Choroid plexus epithelial cell (primary cell): ENCODE results near the gene HOXD4.

Experiments
- DNase-seq: peaks from one replicate; pipeline ENCODE4 v3.0.0-alpha.2; 2010; ENCODE audit warnings: low read depth
- H3K4me3 ChIP-seq: 2 replicates; pipeline ENCODE4 v1.5.1; 2011; ENCODE audit warnings: low read depth, mild to moderate bottlenecking, control low read depth, low read length, moderate library complexity
- TF ChIP-seq, protein P1 (sequence below): conservative IDR thresholded peaks from 2 replicates; pipeline ENCODE4 v1.5.1; 2011; ENCODE audit warnings: low read depth, mild to moderate bottlenecking, control low read depth, inconsistent platforms, low read length, moderate library complexity

HOXD4 gene

DNA sequence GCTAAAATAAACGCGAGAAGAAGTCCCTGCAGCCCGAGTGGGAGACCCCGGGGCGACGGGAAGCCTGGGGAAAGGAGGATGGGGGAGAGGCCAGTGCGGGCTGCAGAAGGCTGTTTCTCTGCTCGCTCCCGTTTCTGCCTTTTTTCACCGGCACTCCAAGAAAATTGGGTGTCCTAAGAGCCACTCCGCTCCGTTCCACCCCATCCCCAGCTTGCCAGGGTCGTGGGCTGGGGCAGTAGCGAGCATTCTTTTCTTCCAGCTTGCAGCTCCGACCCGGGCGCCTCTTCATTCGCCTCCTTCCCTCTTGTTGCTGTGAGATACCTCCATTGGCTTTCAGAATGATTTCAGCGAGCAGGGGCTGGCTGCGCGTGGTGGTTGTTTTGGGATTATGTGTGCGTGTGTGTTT, 6.8 kb downstream of the HOXD4 start:
- DNase-seq = no peak
- no peak overlapping the region for H3K4me3 ChIP-seq
- TF ChIP-seq, protein P1, sequence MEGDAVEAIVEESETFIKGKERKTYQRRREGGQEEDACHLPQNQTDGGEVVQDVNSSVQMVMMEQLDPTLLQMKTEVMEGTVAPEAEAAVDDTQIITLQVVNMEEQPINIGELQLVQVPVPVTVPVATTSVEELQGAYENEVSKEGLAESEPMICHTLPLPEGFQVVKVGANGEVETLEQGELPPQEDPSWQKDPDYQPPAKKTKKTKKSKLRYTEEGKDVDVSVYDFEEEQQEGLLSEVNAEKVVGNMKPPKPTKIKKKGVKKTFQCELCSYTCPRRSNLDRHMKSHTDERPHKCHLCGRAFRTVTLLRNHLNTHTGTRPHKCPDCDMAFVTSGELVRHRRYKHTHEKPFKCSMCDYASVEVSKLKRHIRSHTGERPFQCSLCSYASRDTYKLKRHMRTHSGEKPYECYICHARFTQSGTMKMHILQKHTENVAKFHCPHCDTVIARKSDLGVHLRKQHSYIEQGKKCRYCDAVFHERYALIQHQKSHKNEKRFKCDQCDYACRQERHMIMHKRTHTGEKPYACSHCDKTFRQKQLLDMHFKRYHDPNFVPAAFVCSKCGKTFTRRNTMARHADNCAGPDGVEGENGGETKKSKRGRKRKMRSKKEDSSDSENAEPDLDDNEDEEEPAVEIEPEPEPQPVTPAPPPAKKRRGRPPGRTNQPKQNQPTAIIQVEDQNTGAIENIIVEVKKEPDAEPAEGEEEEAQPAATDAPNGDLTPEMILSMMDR = no peak

DNA sequence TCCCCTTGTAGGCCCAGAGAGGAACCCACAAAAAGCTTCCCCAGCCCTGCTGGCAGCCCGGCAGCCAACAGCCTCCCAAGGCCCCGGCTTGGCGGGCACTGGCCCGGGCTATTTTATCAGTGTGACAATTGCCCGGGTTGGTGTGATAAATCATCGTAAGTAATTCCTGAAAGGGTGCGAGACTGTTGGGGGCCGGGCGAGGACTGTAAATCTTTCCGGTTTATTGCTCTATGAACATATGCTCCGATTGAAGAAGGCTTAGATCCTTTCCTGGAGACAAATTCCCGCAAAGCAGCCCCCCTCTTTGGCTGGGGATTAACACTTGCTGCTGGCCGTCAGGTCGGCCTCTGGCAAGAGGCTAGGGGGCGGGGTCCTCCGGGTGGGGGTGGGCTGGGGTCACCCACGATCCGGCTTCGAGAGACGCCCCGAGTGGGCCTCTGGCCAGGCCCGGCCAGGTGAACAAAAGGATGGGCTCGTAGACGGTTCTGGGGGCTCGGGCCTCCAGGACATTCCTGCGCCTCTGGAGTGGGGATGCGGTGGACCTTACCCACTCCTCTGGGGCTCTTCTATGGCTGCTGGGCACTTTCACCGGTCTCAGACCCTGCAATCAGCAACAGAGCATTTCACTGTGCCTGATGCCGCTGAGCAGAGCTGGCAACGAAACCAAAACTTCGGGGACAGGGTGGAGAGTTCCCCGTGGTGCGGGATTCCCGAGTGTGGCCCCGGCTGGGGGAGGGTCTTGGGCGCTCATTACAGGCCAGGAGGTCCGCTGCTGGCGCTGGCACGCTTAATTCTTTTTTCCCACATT, 7.7 kb downstream of the HOXD4 start:
- no peak overlapping the region for H3K4me3 ChIP-seq
- TF ChIP-seq, protein P1 = no peak

DNA sequence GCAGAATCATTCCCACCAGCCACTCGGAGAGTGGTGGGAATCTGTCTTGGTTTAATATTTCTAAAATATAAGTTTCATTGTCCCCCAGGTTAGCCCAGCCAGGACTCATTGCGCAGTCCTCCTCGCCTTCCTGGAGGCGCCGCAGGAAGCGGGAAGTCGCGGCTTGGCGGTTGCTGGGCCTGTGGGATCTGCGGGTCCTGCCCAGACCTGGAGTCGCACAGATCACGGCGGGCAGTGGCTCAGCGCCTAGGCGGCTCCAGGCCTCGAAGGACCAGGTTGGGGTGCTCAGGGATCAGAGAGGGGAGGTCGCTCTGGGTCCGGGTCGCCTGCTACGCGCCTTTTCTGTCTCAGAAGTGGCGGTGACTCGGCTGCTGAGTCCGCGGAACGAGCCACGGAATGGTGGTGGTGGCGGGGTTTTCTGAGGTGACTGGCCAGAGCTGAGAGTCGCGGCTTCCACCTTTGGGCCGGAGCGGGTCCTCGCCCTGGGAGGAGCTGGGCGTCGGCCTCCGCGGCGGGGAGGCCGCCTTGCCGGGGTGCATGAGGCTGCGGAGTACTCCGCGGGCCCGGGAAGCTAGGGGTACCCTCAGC, 8.4 kb downstream of the HOXD4 start:
- TF ChIP-seq, protein P1 = no peak
- no peak for DNase-seq
- H3K4me3 ChIP-seq = no peak overlapping the region

More for the DNA sequence above, 7.7 kb downstream of the HOXD4 start:
- no peak for DNase-seq

DNA sequence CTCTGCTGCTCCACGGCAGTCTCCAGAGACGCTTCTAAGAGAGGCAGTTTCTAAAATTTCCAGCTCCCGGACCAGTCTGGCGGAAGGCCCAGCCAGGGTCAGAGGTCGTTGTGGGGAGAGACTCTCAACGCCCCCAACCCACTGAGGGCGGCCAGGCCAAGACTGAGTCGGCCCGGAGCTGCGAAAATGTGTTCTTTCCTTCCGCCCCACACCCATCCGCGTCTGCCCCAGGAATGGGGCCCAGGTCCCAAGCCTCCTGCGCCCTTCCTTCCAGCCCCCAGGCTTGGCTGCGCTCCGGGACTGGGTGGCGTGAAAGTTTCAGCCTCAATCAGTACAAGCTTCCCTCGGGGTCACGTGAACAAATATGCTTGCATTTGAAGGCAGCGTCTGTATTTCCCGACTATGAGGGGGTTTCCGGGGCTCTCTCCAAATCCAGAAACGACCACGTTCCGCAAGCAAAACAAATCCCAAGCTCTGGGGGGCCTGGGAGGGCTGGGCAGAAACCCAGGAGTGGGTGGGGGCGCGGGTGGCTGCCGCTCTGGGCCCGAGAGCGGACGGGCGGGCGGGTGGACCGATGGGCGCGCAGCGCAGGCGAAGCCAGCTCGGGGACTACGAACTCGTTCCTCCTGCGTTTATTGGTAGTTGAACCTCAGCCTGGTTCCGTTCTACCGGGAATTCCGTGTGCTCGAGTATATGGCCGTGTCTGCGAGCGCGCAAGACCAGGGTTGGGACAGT, 9.1 kb downstream of the HOXD4 start:
- H3K4me3 ChIP-seq = no peak overlapping the region
- TF ChIP-seq, protein P1 = no peak

DNA sequence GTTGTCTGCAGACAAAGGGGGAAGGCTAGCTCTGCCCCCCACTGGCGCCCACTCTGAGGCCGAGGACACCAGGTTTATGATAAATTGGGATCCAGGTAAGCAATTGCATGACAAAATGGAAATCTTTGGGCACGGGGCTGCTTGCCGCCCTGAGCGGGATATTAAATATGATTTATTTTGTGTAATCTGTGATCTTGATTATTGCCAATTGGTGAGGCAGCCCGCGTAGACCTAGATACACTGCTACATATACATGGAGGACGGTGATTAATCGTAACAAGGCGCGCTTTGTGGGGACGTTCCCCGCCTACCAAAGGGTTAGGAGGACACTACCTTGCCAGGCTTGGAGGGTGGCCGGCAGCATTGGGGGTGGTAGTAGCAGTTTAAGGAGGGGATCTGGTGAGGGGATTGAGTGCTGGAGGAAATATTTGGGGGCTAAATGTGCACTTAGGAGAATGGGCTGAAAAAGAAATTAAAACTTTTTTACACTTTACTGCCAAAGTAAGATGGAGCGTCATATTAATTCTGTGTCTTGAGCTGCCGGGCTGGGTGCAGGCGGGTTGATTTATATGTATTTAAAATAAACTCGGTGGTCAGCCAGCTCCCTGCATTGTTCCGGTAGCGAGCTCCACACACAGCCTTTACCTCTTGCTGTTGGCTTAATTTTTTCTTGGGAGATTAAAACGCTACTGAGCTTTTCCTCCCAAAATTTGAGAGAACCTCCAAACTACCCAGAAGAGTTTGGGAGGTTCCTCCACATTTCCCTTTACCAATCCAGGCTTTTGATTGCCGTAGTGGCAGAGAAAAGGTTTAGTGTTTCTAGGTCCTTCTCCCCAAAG, 9.9 kb downstream of the HOXD4 start:
- TF ChIP-seq, protein P1 = no peak
- no peak for DNase-seq
- H3K4me3 ChIP-seq = no peak overlapping the region

More for the DNA sequence above, 9.1 kb downstream of the HOXD4 start:
- no peak for DNase-seq

DNA sequence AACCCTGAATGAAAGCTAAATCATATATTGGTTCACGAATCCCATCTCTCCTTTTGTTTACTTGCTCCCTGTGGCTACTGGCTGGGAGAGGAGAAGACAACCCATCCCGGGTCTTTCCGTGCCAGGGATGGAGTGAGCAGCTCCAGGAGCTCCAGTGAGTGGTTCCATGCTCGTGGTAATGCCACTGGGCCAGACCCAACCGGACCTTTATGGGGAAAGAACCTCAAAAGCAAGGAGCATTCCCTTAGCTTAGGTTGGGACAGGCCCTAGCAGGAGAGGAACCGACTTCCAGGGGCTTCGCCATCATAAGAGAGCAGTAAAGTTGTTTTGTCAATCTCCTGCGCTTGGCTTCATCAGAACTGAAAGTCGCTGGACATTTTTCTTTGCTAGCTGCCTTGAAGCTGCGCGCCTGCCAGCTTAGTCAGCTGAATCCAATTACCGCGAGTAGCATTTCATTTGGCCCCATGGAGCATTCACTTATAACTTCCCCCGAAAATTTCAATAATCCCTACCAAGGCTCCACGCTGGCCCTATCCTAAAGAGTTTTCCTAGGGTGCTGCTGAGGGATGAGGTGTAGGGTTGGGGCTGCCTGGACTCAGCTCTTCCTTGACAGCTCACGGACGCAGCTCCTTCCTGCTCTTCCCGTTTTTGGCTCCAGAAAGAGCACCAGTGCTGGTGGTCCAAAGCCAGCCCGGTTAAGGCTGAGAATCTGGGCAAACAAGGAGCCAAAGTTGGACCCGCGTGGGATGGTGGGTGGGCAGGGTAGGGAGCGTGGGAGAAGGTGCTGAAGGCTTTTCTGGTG, 10.7 kb downstream of the HOXD4 start:
- H3K4me3 ChIP-seq = no peak overlapping the region
- peak; percentile 8 for DNase-seq
- TF ChIP-seq, protein P1 = no peak
